GM21737 (cell line): Measurements from ENCODE around the gene GPRC5C.

ENCODE experiments used
- ATAC-seq: cut with Tn5 transposase; IDR thresholded peaks from one replicate; pipeline ENCODE4 v1.9.1; 2021; ENCODE audit warnings: mild to moderate bottlenecking, moderate library complexity; ENCODE audit not compliant: unreplicated experiment

GPRC5C gene, protein sequence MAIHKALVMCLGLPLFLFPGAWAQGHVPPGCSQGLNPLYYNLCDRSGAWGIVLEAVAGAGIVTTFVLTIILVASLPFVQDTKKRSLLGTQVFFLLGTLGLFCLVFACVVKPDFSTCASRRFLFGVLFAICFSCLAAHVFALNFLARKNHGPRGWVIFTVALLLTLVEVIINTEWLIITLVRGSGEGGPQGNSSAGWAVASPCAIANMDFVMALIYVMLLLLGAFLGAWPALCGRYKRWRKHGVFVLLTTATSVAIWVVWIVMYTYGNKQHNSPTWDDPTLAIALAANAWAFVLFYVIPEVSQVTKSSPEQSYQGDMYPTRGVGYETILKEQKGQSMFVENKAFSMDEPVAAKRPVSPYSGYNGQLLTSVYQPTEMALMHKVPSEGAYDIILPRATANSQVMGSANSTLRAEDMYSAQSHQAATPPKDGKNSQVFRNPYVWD

GRCh38 chr17:74431568-74432423 lies at the start of gene GPRC5C:
GPRC5C (plus strand) TSS chr17:74432088; CDS start chr17:74439777, 7,689 bp downstream.
- ATAC-seq, result no peak

GRCh38 chr17:74383141-74383540 lies 48.7 kb upstream of the GPRC5C start:
- ATAC-seq, result no peak

DNA sequence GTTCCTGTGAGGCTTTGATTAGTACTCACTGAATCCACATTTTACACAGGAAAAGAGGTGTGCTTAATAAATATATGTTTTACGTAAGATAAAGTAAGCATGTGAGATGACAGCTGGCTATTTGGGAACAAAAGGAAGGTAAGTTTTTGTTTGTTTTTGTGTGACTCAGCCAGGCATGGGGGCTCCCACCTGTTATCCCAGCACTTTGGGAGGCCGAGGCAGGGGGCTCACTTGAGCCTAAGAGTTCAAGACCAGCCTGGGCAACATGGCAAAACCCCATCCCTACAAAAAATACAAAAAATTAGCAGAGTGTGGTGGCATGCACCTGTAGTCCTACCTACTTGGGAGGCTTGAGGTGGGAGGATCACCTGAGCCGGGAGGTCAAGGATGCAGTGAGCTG lies 46.7 kb upstream of the GPRC5C start:
- no peak for ATAC-seq

- no peak for ATAC-seq
Observed at GRCh38 chr17:74386386-74386785, 45.5 kb upstream of the GPRC5C start.

DNA sequence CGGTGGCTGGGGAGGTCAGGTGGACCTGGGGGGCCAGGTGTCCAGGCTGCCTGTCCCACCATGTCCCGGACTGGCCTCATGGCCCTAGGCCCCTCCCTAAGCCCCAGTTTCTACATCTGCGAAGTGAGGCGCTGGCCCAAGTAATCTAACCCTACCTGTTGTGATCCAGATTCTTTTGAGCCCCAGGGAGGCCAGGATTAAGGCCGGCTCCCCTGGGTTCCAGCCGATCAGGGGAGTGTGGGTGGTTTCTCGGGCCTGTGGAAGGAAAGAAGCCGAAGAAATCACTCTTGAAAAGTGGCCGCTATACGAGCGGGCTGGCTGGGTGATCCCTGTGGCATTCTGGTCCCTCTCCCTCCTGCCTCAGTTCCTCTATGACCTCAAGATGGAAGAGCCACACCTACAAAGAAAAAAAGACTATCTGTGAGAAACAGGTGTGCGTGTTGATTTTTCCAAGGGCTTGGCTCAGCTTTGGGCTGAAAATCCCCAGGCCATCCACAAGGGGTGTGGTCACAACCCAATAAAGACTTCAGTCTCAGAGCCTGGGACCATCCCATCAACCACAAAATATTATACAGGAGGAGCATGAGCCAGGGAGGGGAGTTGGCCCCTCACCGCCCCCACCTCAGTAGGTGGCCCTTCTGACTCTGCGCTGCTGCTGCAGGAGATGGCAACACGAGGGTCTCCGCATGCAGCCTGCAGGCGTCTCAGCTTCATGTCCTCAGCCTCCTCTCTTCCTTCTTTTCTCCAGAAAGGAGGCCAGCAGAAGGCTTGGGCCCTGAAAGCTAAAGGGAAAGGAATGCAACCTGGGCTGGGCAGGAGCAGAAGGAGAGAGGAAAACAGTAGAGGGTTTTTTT lies 44.3 kb upstream of the GPRC5C start:
- ATAC-seq, result no peak

GRCh38 chr17:74389084-74389753 lies 42.7 kb upstream of the GPRC5C start:
- no peak for ATAC-seq

- no peak for ATAC-seq
Observed at GRCh38 chr17:74389937-74390679, 41.8 kb upstream of the GPRC5C start.

DNA sequence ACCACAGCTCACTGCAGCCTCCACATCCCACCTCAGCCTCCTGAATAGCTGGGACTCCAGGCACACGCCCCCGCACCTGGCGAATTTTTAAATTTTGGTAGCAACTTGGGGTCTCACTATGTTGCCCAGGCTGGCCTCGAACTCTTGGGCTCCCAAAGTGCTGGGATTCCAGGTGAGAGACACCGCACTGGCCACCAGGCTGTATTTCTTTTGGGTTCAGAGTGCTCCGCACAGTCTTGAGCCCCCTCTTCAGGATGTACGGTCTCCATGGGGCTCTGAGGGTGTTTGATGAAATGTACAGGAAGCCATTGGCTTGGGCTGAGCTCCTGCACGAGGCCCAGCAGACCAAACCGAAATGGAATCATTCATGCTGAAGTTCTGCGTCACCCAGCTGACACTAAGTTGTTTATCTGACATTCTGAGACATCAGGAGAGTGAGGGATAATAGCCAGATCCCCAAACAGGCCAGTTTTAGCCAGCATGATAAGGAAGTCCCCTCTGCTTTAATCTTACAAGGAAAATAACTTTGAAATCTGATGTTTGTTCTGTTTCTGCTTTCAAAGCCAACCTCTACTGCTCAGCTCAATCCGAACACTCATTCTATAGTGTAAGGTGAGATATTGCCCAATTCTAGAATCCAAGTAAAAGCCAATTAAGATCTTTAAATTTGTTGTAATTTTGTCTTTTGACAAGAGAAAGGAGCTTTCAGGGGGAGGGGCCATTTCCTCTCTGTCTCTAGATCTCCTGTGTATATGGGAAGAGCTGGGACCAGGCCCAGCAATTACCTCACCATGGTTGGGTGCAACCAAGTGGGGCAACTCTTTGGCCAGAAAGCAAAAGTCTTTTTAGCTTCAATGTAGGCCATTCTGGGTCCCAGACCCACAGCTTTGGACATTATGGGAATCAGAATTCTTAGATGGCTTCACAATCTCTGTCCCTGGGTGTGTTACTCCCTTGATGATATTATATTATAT lies 40.9 kb upstream of the GPRC5C start:
- no peak for ATAC-seq

DNA sequence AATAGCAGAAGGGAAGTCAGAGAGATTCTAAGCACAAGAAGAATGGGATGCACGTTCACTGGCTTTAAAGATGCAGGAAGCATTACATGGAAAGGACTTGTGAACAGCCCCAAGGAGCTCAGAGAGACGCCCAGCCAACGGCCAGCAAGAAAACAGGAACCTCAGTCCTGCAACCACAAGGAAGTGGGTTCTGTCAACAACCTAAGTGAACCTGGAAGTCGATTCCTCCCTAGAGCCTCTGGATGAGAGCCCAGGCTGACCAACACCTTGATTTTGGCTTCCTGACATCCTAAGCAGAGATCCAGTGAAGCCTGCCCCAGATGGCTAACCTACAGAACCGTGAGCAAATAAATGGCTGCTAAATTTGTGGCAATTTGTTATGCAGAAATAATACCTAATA lies 40.1 kb upstream of the GPRC5C start:
- ATAC-seq, result no peak

- ATAC-seq, result no peak
Observed at GRCh38 chr17:74392848-74393247, 39.0 kb upstream of the GPRC5C start.

DNA sequence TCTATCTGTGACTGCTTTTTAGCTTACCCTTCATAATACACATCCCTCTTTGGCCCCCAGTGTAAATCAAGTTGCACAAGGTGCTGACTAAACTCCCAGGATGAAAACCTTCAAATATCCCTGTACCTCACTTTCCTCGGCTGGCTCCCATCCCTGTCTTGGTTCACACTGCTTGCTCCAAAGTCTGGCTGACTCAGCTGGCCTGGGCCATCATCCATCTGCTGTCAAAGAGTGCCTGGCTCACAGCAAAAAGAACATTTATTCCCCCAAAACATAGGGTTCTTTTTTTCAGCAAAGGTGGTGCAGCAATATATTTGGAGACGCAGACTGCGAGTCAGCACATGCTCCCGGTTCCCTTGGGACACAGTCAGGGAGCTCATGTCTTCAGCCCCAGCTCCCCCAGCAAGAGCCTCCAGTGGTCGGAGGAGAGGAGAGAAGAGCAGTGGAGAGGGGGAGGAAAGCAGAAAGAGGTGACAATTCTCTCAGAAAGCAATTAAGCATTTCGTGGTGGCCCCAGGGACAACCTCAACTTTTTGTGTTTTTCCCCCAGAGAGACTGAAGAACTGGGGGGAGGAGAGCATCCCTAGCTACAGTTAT lies 38.4 kb upstream of the GPRC5C start:
- no peak for ATAC-seq

- no peak for ATAC-seq
Observed at GRCh38 chr17:74394275-74394950, 37.5 kb upstream of the GPRC5C start.

GRCh38 chr17:74394977-74395376 lies 36.9 kb upstream of the GPRC5C start:
- no peak for ATAC-seq

DNA sequence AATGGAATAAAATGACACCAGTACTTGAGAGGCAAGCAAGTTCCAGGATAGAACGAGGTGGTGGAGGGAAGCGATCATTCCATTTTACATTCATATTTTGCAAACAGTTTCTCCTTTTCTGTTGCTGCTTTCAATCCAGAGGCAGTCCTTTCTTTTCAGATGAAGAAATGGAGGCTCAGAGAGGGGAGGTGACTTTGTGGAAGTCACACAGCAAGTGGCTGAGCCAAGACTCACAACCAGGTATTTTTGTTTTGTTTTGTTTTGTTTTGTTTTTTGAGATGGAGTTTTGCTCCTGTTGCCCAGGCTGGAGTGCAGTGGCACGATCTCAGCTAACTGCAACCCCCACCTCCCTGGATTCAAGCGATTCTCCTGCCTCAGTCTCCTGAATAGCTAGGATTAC lies 35.3 kb upstream of the GPRC5C start:
- ATAC-seq, result no peak

DNA sequence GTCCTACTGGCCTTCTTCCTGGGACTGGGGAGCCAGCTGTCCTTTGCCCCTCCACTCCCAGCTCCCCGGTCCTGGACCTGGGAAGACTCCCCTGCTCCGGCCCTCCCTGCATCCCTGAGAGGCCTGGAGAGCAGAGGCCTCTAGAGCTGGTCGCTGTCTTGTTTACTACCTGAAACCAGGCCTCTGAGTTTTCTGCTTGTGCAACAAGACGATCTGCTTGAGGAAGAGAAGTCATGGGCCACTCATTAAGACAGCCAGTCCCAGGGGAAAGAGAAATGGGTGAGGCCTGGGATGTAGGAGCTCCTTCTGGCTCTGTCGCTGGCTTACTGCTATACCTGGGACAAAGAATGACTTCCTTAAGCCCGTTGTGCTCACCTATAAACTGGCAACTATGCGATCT lies 29.8 kb upstream of the GPRC5C start:
- ATAC-seq, result no peak

DNA sequence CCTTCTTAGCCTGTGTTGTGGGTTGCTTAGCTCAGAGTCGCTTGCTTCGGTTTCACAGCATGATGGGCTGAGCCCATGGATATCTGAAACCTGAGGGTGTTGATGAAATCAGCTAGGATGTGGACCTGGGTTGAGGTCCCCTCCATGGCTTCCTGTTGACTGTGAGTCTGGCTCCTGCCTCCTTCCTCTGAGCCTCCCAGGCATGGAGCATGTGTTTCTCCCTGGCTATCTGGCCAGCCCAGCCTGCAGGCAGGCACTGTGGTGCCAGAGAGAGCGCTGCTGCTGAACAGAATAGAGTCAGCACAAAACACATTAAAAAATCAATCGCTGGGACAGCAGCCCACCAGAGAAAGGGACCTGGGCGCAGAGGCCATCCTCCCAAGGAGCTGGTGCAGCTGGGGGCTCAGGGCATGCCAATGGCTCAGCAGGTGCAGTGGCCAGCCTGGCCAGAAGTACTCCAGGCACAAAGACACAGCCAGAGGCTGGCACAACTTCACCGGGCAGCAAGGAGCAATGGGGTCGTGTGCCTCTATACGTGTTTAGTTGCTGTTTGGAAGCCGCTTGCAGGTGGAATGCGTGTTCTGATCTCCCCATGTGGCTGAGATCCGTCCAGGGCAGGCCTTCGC lies 28.3 kb upstream of the GPRC5C start:
- no peak for ATAC-seq

DNA sequence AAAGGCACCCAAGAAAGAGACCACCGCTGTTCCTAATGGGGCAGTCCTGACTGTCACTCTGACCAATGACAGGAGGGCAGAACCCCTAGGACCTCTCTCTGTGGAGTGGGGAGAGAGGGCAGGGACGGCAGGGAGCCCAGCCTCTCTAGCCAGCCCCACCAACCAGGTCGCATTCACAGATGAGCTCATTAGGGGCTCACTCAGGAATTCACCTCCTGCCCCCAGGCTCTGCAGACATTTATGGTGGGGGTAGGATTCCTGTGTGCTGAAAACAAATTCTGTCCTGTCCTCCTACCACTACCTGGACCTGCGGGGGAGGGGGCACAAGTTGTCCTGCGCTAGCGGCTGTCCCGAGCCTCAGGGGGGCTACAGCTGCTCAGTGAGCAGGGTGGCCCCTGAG lies 27.7 kb upstream of the GPRC5C start:
- no peak for ATAC-seq
